ENCODE measurements around the gene KLF18.
"Not testable (repeated sequence)": the region's sequence is repeated elsewhere in the genome, so short reads cannot be mapped to it uniquely, and the experiment has no call there.

Gene KLF18

GRCh38 chr1:44129616-44130500 lies 11.6 kb downstream of the KLF18 start:
- Histone ChIP-seq H3K4me3 (no peak overlapping the region), H3K27ac (no peak overlapping the region)

- no peak overlapping the region for H3K4me3 ChIP-seq
- H3K27ac ChIP-seq = no peak overlapping the region
These were observed 21.0 kb downstream of the KLF18 start for GRCh38 chr1:44120398-44120949.

- no peak overlapping the region for H3K4me3 ChIP-seq
- H3K27ac ChIP-seq = no peak overlapping the region
These were observed 21.9 kb downstream of the KLF18 start for GRCh38 chr1:44119525-44119924.

- Histone ChIP-seq H3K27ac (no peak within 1 kb of the TSS), H3K4me3 (no peak within 1 kb of the TSS)
These were observed 22.7 kb downstream of the KLF18 start, which contains the start of gene KLF17 for GRCh38 chr1:44118682-44119081. KLF17 (plus strand) TSS chr1:44118821; CDS start chr1:44118908, 87 bp downstream.

GRCh38 chr1:44117272-44117671 lies 24.2 kb downstream of the KLF18 start:
- H3K4me3 ChIP-seq, H3K27ac ChIP-seq: not testable (repeated sequence)

- H3K27ac ChIP-seq = no peak overlapping the region
- H3K4me3 ChIP-seq = no peak overlapping the region
These were observed 27.3 kb downstream of the KLF18 start for GRCh38 chr1:44114098-44114497.

GRCh38 chr1:44113095-44113609 lies 28.3 kb downstream of the KLF18 start:
- H3K4me3 ChIP-seq = no peak overlapping the region
- H3K27ac ChIP-seq = no peak overlapping the region

- H3K27ac ChIP-seq = no peak overlapping the region
- H3K4me3 ChIP-seq = no peak overlapping the region
These were observed 28.9 kb downstream of the KLF18 start for GRCh38 chr1:44112486-44112885.

- H3K4me3 ChIP-seq = no peak overlapping the region
- H3K27ac ChIP-seq = no peak overlapping the region
These were observed 29.6 kb downstream of the KLF18 start for GRCh38 chr1:44111861-44112260.

- Histone ChIP-seq H3K27ac (no peak overlapping the region), H3K4me3 (no peak overlapping the region)
These were observed 30.5 kb downstream of the KLF18 start for GRCh38 chr1:44110916-44111315.

- Histone ChIP-seq H3K4me3 (no peak overlapping the region), H3K27ac (no peak overlapping the region)
These were observed 32.5 kb downstream of the KLF18 start for GRCh38 chr1:44108971-44109370.

- Histone ChIP-seq H3K4me3 (no peak overlapping the region), H3K27ac (no peak overlapping the region)
These were observed 33.2 kb downstream of the KLF18 start for GRCh38 chr1:44108241-44108640.

GRCh38 chr1:44105810-44106209 lies 35.6 kb downstream of the KLF18 start:
- Histone ChIP-seq H3K4me3 (no peak overlapping the region), H3K27ac (no peak overlapping the region)

GRCh38 chr1:44103270-44104131 lies 37.9 kb downstream of the KLF18 start:
- H3K27ac ChIP-seq = no peak overlapping the region

GRCh38 chr1:44101328-44101727 lies 40.1 kb downstream of the KLF18 start:
- Histone ChIP-seq H3K4me3 (no peak overlapping the region), H3K27ac (no peak overlapping the region)

More at GRCh38 chr1:44103270-44104131, 37.9 kb downstream of the KLF18 start:
- H3K4me3 ChIP-seq = no peak overlapping the region

- no peak overlapping the region for H3K27ac ChIP-seq
These were observed 41.1 kb downstream of the KLF18 start for GRCh38 chr1:44100183-44100868.

GRCh38 chr1:44094047-44094446 lies 47.4 kb downstream of the KLF18 start:
- Histone ChIP-seq H3K27ac (no peak overlapping the region), H3K4me3 (no peak overlapping the region)

More at GRCh38 chr1:44100183-44100868, 41.1 kb downstream of the KLF18 start:
- no peak overlapping the region for H3K4me3 ChIP-seq

GRCh38 chr1:44090429-44091252 lies 50.8 kb downstream of the KLF18 start:
- H3K27ac ChIP-seq = no peak overlapping the region
- H3K4me3 ChIP-seq = no peak overlapping the region

Measured in skin epidermis (tissue), 12 donors.